Natural killer cell treated with Interleukin-12 subunit alpha and Interleukin-12 subunit beta and Interleukin-15 and Interleukin-18, amount 100 ng/mL, for 72 hours (primary cell): Measurements from ENCODE around the gene SKOR2. TPM values are rescaled to one million over a fixed set of nuclear protein-coding genes. Genes with fewer than 3 reads are reported as not detected.
"Not testable (repeated sequence)": the region's sequence is repeated elsewhere in the genome, so short reads cannot be mapped to it uniquely, and the experiment has no call there.

Experiments
- ATAC-seq, 2 donors: fragments of 150-1000 bp; cut with Tn5 transposase in 1 of 2; sonication (Bioruptor Pico), chemical (Tn5 transposase) in 1 of 2; 2 replicates each; pipeline ENCODE4 v1.10.0; 2021
- DNase-seq: peaks from one replicate; pipeline ENCODE4 v3.0.0; 2022; ENCODE audit warnings: low spot score
- H3K27ac Mint-ChIP-seq, 2 donors: 1 replicate in 1 of 2; 2 replicates in 1 of 2; pipeline ENCODE4 v1.8.0; 2022; ENCODE audit warnings: mixed read lengths in 2 of 2, mild to moderate bottlenecking in 1 of 2, moderate library complexity in 1 of 2
- H3K27me3 Mint-ChIP-seq, 2 donors: 1 replicate in 1 of 2; 2 replicates in 1 of 2; pipeline ENCODE4 v1.8.0; 2022; ENCODE audit warnings: mixed read lengths in 2 of 2
- H3K36me3 Mint-ChIP-seq: one replicate; pipeline ENCODE4 v1.8.0; 2022; ENCODE audit warnings: mixed read lengths
- H3K4me1 Mint-ChIP-seq, 2 donors: 1 replicate in 1 of 2; 2 replicates in 1 of 2; pipeline ENCODE4 v1.8.0; 2022; ENCODE audit warnings: low read depth in 2 of 2, mixed read lengths in 2 of 2, mild to moderate bottlenecking in 1 of 2
- H3K4me3 Mint-ChIP-seq: one replicate; pipeline ENCODE4 v1.8.0; 2022; ENCODE audit warnings: mixed read lengths
- H3K9me3 Mint-ChIP-seq: 2 replicates; pipeline ENCODE4 v1.8.0; 2022; ENCODE audit warnings: mixed read lengths
- total RNA-seq, 2 donors: library from RNA; stranded (reverse); gene quantifications; one replicate each; pipeline ENCODE4 v1.2.3, GENCODE V29; 2022

SKOR2 gene
- total RNA-seq, 2 donors from 2014 or later, result not detected

GRCh38 chr18:47203626-47204464, 47.6 kb downstream of the SKOR2 start:
- H3K4me1 Mint-ChIP-seq, result no peaks in the 10 kb centered on the region
- H3K36me3 Mint-ChIP-seq, result no peaks in the 10 kb centered on the region
- ATAC-seq (no peak), DNase-seq (no peak)
- peaks cover 20 to 33% of the 10 kb centered on the region in 2 donors for H3K27me3 Mint-ChIP-seq
- H3K4me3 Mint-ChIP-seq, result no peak overlapping the region
- no peaks in the 10 kb centered on the region for H3K9me3 Mint-ChIP-seq
- H3K27ac Mint-ChIP-seq, result no peak overlapping the region

- ATAC-seq, H3K36me3 Mint-ChIP-seq, H3K9me3 Mint-ChIP-seq, DNase-seq, H3K4me3 Mint-ChIP-seq, H3K4me1 Mint-ChIP-seq, H3K27ac Mint-ChIP-seq: not testable (repeated sequence)
- H3K27me3 Mint-ChIP-seq, result peaks cover 41 to 52% of the 10 kb centered on the region in 2 donors
Measured at GRCh38 chr18:47195961-47196360, 55.5 kb downstream of the SKOR2 start.

- H3K9me3 Mint-ChIP-seq, result peaks cover 5% of the 10 kb centered on the region
- no peak for DNase-seq
- no peaks in the 10 kb centered on the region for H3K4me1 Mint-ChIP-seq
Measured at GRCh38 chr18:47191961-47192360, 59.5 kb downstream of the SKOR2 start.

GRCh38 chr18:47187721-47188120, 63.7 kb downstream of the SKOR2 start:
- Mint-ChIP-seq H3K9me3 (peaks cover 5% of the 10 kb centered on the region), H3K4me3 (no peak overlapping the region), H3K4me1 (no peaks in the 10 kb centered on the region), H3K36me3 (peaks cover 7% of the 10 kb centered on the region), H3K27ac (no peak overlapping the region), H3K27me3 (peaks cover 26 to 48% of the 10 kb centered on the region in 2 donors)
- DNase-seq (no peak), ATAC-seq (no peak)

More at GRCh38 chr18:47191961-47192360, 59.5 kb downstream of the SKOR2 start:
- no peak overlapping the region for H3K4me3 Mint-ChIP-seq
- H3K27me3 Mint-ChIP-seq, result peaks cover 37 to 61% of the 10 kb centered on the region in 2 donors
- ATAC-seq, result no peak
- no peaks in the 10 kb centered on the region for H3K36me3 Mint-ChIP-seq
- H3K27ac Mint-ChIP-seq, result no peak overlapping the region

GRCh38 chr18:47184419-47185050, 66.9 kb downstream of the SKOR2 start:
- DNase-seq, result no peak
- H3K27ac Mint-ChIP-seq, result no peak overlapping the region

GRCh38 chr18:47182156-47182555, 69.3 kb downstream of the SKOR2 start:
- not testable (repeated sequence) for DNase-seq, ATAC-seq, H3K4me1 Mint-ChIP-seq, H3K36me3 Mint-ChIP-seq, H3K4me3 Mint-ChIP-seq, H3K27ac Mint-ChIP-seq, H3K9me3 Mint-ChIP-seq
- peaks cover 22 to 24% of the 10 kb centered on the region in 2 donors for H3K27me3 Mint-ChIP-seq

More at GRCh38 chr18:47184419-47185050, 66.9 kb downstream of the SKOR2 start:
- Mint-ChIP-seq H3K4me1 (no peaks in the 10 kb centered on the region), H3K36me3 (peaks cover 7% of the 10 kb centered on the region), H3K27me3 (peaks cover 23 to 40% of the 10 kb centered on the region in 2 donors), H3K9me3 (no peaks in the 10 kb centered on the region), H3K4me3 (no peak overlapping the region)
- no peak for ATAC-seq

GRCh38 chr18:47180765-47181164, 70.7 kb downstream of the SKOR2 start:
- Mint-ChIP-seq H3K9me3 (no peaks in the 10 kb centered on the region), H3K27me3 (peaks cover 15 to 17% of the 10 kb centered on the region in 2 donors), H3K4me1 (peaks cover 0 to 2% of the 10 kb centered on the region in 2 donors), H3K27ac (no peak overlapping the region), H3K36me3 (peaks cover 7% of the 10 kb centered on the region), H3K4me3 (no peak overlapping the region)
- no peak for DNase-seq
- no peak for ATAC-seq

GRCh38 chr18:47179520-47179919, 71.9 kb downstream of the SKOR2 start:
- Mint-ChIP-seq H3K36me3 (no peaks in the 10 kb centered on the region), H3K27me3 (peaks cover 12 to 16% of the 10 kb centered on the region in 2 donors), H3K4me3 (no peak overlapping the region), H3K4me1 (peaks cover 0 to 2% of the 10 kb centered on the region in 2 donors), H3K27ac (no peak overlapping the region), H3K9me3 (no peaks in the 10 kb centered on the region)
- DNase-seq (no peak), ATAC-seq (no peak)

- H3K9me3 Mint-ChIP-seq, result no peaks in the 10 kb centered on the region
Measured at GRCh38 chr18:47175898-47176575, 75.4 kb downstream of the SKOR2 start, which contains the start of gene IER3IP1. TSS of gene IER3IP1 (minus strand) at chr18:47176364. CDS start at chr18:47176277, 87 bp downstream.

GRCh38 chr18:47175283-47175897, 76.1 kb downstream of the SKOR2 start:
- peak; percentile 15 to 32 for ATAC-seq
- H3K4me3 Mint-ChIP-seq, result no peak overlapping the region
- no peaks in the 10 kb centered on the region for H3K9me3 Mint-ChIP-seq
- peaks cover 0 to 5% of the 10 kb centered on the region in 2 donors for H3K27me3 Mint-ChIP-seq
- H3K36me3 Mint-ChIP-seq, result no peaks in the 10 kb centered on the region
- no peak overlapping the region for H3K27ac Mint-ChIP-seq
- DNase-seq, result no peak
- H3K4me1 Mint-ChIP-seq, result peaks cover 0 to 2% of the 10 kb centered on the region in 2 donors

More at GRCh38 chr18:47175898-47176575, 75.4 kb downstream of the SKOR2 start, which contains the start of gene IER3IP1:
- Mint-ChIP-seq H3K27ac (no peak within 1 kb of the TSS), H3K4me1 (peaks cover 0 to 2% of the 10 kb centered on the region in 2 donors), H3K27me3 (peaks cover under 1 to 6% of the 10 kb centered on the region in 2 donors), H3K36me3 (no peaks in the 10 kb centered on the region), H3K4me3 (peak within 1 kb of the TSS; percentile 42)
- DNase-seq (peak; percentile 90), ATAC-seq (peak; percentile 94 to 95)

- Mint-ChIP-seq H3K4me3 (no peak overlapping the region), H3K27me3 (peaks cover 0 to 2% of the 10 kb centered on the region in 2 donors), H3K4me1 (peaks cover 5% of the 10 kb centered on the region in 2 donors), H3K36me3 (no peaks in the 10 kb centered on the region), H3K9me3 (no peaks in the 10 kb centered on the region), H3K27ac (no peak overlapping the region)
- ATAC-seq, result no peak
- no peak for DNase-seq
Measured at GRCh38 chr18:47174545-47175116, 76.8 kb downstream of the SKOR2 start.

GRCh38 chr18:47172476-47172875, 79.0 kb downstream of the SKOR2 start:
- no peak overlapping the region for H3K4me3 Mint-ChIP-seq
- DNase-seq, result no peak
- no peaks in the 10 kb centered on the region for H3K36me3 Mint-ChIP-seq
- H3K27me3 Mint-ChIP-seq, result no peaks in the 10 kb centered on the region
- no peaks in the 10 kb centered on the region for H3K9me3 Mint-ChIP-seq
- no peak overlapping the region for H3K27ac Mint-ChIP-seq
- no peak for ATAC-seq
- H3K4me1 Mint-ChIP-seq, result peaks cover 14 to 15% of the 10 kb centered on the region in 2 donors

GRCh38 chr18:47168913-47169312, 82.5 kb downstream of the SKOR2 start:
- ATAC-seq (peak in 1 of 2 donors; percentile 62), DNase-seq (no peak)
- peaks cover 22 to 29% of the 10 kb centered on the region in 2 donors for H3K4me1 Mint-ChIP-seq
- peak overlapping the region in 1 of 2 donors; percentile 5 for H3K27ac Mint-ChIP-seq
- no peaks in the 10 kb centered on the region for H3K36me3 Mint-ChIP-seq
- H3K27me3 Mint-ChIP-seq, result no peaks in the 10 kb centered on the region
- no peaks in the 10 kb centered on the region for H3K9me3 Mint-ChIP-seq
- H3K4me3 Mint-ChIP-seq, result no peak overlapping the region
